Uterus (tissue), 2 donors: ENCODE results near the gene FN3K.

ENCODE experiments used
- POLR2A ChIP-seq, 2 donors: fragments of 450-650 bp; IDR thresholded peaks; one replicate each; pipeline ENCODE4 v1.6.1; 2016; ENCODE audit warnings: antibody characterized with exemption in 2 of 2, mild to moderate bottlenecking in 1 of 2, moderate library complexity in 1 of 2
- TF ChIP-seq, protein P1 (sequence below), 4 experiments: fragments of 200-600 bp in 2 of 4; fragments of 450-650 bp in 2 of 4; sonication (generic) in 2 of 4; IDR thresholded peaks; one replicate each; pipeline ENCODE4 v1.5.1; 2016 to 2019; ENCODE audit warnings: antibody characterized with exemption in 4 of 4, mild to moderate bottlenecking in 2 of 4, moderate library complexity in 1 of 4

DNA sequence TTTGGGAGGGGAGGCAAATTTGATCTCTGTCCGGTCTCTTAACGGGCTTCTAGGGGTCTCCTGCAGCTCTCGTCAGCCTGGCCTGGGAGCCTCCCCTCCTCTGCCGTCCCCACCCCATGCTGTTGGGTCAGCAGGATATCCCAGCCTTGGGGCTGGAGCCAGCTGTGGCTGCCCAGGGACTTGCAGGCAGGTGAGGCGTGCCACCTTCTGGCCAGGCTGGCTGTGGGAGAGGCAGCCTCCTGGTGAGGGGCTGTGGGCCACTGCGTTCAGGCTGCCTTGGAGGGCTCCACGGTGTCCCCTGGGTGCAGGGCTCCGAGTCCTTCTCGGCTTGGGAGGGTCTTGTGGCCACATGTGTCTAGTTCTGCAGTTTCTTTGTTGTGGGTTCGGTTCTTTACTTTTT lies 51.0 kb downstream of the FN3K start:
- TF ChIP-seq POLR2A (IDR thresholded peaks at IDR 0.05) = no peak
- TF ChIP-seq, protein P1, sequence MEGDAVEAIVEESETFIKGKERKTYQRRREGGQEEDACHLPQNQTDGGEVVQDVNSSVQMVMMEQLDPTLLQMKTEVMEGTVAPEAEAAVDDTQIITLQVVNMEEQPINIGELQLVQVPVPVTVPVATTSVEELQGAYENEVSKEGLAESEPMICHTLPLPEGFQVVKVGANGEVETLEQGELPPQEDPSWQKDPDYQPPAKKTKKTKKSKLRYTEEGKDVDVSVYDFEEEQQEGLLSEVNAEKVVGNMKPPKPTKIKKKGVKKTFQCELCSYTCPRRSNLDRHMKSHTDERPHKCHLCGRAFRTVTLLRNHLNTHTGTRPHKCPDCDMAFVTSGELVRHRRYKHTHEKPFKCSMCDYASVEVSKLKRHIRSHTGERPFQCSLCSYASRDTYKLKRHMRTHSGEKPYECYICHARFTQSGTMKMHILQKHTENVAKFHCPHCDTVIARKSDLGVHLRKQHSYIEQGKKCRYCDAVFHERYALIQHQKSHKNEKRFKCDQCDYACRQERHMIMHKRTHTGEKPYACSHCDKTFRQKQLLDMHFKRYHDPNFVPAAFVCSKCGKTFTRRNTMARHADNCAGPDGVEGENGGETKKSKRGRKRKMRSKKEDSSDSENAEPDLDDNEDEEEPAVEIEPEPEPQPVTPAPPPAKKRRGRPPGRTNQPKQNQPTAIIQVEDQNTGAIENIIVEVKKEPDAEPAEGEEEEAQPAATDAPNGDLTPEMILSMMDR (IDR thresholded peaks at IDR 0.05) = no peak
